Left lung (tissue), 10 donors: ENCODE measurements around the gene HTRA2. TPM values are rescaled to one million over a fixed set of nuclear protein-coding genes. Genes with fewer than 3 reads are reported as not detected.
A peak's percentile ranks its signal among the peaks of the same experiment; 100 is the strongest.

Experiments
- ATAC-seq: fragments of 200-7000 bp; cut with Tn5 transposase; one replicate; pipeline ENCODE4 v1.9.1; 2020; ENCODE audit warnings: moderate library complexity
- DNase-seq, 4 donors: peaks; one replicate each; pipeline ENCODE4 v3.0.0-alpha.2; 2013 to 2020
- H3K27ac ChIP-seq, 2 donors: fragments of 200-600 bp; sonication (generic) in 1 of 2; one replicate each; pipeline versions ENCODE4 v1.5.0 to v1.8.0; 2020 to 2021
- H3K27me3 ChIP-seq, 2 donors: fragments of 200-600 bp; sonication (generic) in 1 of 2; one replicate each; pipeline versions ENCODE4 v1.5.0 to v1.8.0; 2020 to 2021
- H3K36me3 ChIP-seq, 2 donors: fragments of 200-600 bp; sonication (generic) in 1 of 2; one replicate each; pipeline versions ENCODE4 v1.5.0 to v1.8.0; 2020 to 2021
- H3K4me1 ChIP-seq, 2 donors: fragments of 200-600 bp; one replicate each; pipeline ENCODE4 v1.8.0; 2021
- H3K4me3 ChIP-seq, 2 donors: fragments of 200-600 bp; sonication (generic) in 1 of 2; one replicate each; pipeline versions ENCODE4 v1.5.0 to v1.8.0; 2020 to 2021; ENCODE audit warnings: mild to moderate bottlenecking in 1 of 2
- H3K9me3 ChIP-seq, 2 donors: fragments of 200-600 bp; sonication (generic) in 1 of 2; one replicate each; pipeline versions ENCODE4 v1.5.0 to v1.8.0; 2020 to 2021
- intact Hi-C, 2 donors: fragments of 100-400 bp; cut with DNase I; formaldehyde crosslinking; loops; one replicate each; pipeline versions ENCODE4 v1.11.2 to v1.14.2; 2022
- polyA plus RNA-seq, 6 donors: library from polyadenylated mRNA; unstranded; fragments of 120-200 nt; gene quantifications; one replicate each; pipeline ENCODE4 v1.2.1, GENCODE V29; 2013; ENCODE audit not compliant: insufficient read length in 6 of 6
- total RNA-seq, 2 donors: library from RNA; stranded (reverse); fragmentation: NEBNext Ultra II Directional; extraction: Animal tissue kit (Norgen Biotek cat#: 25700); gene quantifications; one replicate each; pipeline ENCODE4 v1.2.1, GENCODE V29; 2021
- TF ChIP-seq, protein P1 (sequence below), 2 donors: fragments of 200-600 bp; sonication (generic) in 1 of 2; IDR thresholded peaks; one replicate each; pipeline versions ENCODE4 v1.5.0 to v1.8.0; 2021; ENCODE audit warnings: antibody characterized with exemption in 2 of 2
- donor health status: DM: no; HTN: yes; CAD: no.
- donor health status: DM: no; HTN: no; CAD: no.

HTRA2 gene
- total and polyA plus RNA-seq, 8 donors: 29.4 to 36.6 (median 33.9) TPM

DNA sequence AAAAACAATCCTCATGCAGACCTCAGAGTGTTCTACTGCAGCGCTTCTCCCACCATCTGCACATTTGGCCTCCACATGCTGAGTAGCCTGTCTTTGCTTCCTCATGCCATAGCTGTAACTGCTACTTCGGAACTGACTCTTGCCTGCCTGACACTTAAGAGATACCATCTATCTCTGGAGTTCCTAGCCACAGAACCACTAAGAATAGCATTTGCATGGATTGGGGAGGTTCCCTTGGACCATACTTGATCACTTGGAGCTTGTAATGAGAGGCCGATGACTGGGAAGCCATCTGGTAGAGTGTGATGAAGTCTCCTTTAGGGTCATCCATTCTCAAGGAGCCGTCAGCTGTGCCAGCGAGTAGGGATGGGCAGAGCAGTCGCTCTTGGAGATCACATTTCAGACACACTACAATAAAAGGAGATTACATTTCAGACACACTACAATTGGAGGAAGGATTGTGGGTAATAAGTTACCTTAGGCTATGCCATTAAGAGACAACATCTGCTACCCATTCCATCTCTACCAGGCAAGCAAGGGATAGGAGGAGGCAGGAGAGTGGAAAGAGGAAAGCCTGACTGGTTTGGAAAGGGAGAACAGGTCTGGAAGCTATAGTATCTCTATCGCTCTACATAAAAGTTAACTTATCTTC lies 46.6 kb downstream of the HTRA2 start:
- DNase-seq (no peak), ATAC-seq (peak; percentile 8)
- H3K36me3 ChIP-seq: no peaks in the 10 kb centered on the region
- peak overlapping the region; percentile 50 to 89 for H3K27ac ChIP-seq
- intact Hi-C loops: no loop called here
- H3K4me3 ChIP-seq: no peak overlapping the region
- H3K27me3 ChIP-seq: no peaks in the 10 kb centered on the region
- no peaks in the 10 kb centered on the region for H3K9me3 ChIP-seq
- TF ChIP-seq, protein P1, sequence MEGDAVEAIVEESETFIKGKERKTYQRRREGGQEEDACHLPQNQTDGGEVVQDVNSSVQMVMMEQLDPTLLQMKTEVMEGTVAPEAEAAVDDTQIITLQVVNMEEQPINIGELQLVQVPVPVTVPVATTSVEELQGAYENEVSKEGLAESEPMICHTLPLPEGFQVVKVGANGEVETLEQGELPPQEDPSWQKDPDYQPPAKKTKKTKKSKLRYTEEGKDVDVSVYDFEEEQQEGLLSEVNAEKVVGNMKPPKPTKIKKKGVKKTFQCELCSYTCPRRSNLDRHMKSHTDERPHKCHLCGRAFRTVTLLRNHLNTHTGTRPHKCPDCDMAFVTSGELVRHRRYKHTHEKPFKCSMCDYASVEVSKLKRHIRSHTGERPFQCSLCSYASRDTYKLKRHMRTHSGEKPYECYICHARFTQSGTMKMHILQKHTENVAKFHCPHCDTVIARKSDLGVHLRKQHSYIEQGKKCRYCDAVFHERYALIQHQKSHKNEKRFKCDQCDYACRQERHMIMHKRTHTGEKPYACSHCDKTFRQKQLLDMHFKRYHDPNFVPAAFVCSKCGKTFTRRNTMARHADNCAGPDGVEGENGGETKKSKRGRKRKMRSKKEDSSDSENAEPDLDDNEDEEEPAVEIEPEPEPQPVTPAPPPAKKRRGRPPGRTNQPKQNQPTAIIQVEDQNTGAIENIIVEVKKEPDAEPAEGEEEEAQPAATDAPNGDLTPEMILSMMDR (IDR thresholded peaks at IDR 0.05): no peak
- H3K4me1 ChIP-seq: peaks cover 6 to 50% of the 10 kb centered on the region in 2 donors

DNA sequence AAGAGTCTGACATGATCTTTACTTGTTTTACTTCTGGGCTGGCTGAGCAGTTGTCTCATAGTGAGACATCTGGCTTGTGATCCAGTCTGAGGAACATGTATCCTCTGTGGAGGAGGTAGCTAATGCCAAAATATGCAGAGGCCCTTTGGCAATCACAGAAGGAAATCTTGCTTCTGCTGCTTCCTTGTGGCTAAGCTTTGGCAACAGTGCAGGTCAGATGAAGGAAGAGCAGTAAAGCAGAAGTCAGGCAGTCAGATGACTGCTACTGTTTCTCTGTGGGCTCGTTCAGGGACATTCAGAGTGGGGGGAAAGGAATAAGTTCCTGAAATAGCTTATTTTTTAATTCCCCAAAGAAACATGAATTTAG lies 47.1 kb downstream of the HTRA2 start:
- no peaks in the 10 kb centered on the region for H3K9me3 ChIP-seq
- DNase-seq (peak in 1 of 4 donors; percentile 51), ATAC-seq (peak; percentile 79)
- TF ChIP-seq, protein P1 (IDR thresholded peaks at IDR 0.05): no peak
- H3K27me3 ChIP-seq: no peaks in the 10 kb centered on the region
- no peaks in the 10 kb centered on the region for H3K36me3 ChIP-seq
- H3K27ac ChIP-seq: peak overlapping the region; percentile 50 to 89
- peaks cover 6 to 50% of the 10 kb centered on the region in 2 donors for H3K4me1 ChIP-seq
- intact Hi-C loops: no loop called here
- H3K4me3 ChIP-seq: no peak overlapping the region

DNA sequence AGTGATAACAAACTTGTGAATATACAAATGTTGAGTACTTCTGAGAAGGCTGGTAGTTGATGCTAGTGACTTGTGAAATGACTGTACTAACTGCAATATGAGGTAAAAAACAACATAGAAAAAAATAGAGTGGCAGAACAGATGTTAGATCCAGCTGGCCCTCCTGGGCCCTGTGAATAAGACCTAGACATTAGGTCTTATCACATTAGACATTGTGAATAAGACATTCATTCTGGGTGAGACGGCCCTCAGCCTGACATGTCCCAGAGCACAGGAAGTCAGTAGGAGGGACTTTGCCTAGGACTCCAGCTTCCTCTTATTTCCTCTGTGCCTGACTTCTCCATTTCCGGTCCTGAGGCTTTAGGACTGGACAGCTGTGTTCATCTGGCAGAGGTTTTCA lies 47.7 kb downstream of the HTRA2 start:
- peak in 1 of 4 donors; percentile 3 for DNase-seq
- ATAC-seq: peak; percentile 68
- H3K27ac ChIP-seq: peak overlapping the region; percentile 50 to 89
- no peaks in the 10 kb centered on the region for H3K9me3 ChIP-seq
- TF ChIP-seq, protein P1 (IDR thresholded peaks at IDR 0.05): no peak
- peaks cover 6 to 50% of the 10 kb centered on the region in 2 donors for H3K4me1 ChIP-seq
- H3K4me3 ChIP-seq: no peak overlapping the region
- H3K36me3 ChIP-seq: no peaks in the 10 kb centered on the region
- H3K27me3 ChIP-seq: no peaks in the 10 kb centered on the region
- intact Hi-C loops: no loop called here

DNA sequence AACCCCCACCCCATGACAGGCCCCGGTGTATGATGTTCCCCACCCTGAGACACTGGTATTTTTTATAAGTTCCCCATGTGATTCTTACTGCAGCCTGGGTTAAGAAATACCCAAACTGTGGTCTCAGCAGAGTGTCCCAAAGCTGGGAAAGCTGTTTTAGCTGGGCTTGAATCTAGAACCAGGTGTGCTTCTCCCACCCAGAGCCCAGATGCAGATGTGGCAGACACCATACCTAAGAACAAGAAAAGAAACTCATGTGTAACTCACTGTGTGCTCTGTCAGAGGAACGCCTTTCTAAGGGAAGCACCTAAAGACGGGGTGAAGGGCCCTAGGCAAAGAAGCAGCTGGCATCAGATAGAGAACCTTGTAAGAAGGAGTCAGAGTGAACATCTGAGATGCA lies 48.7 kb downstream of the HTRA2 start:
- intact Hi-C loops: no loop called here
- peaks cover 6 to 46% of the 10 kb centered on the region in 2 donors for H3K4me1 ChIP-seq
- DNase-seq: no peak
- ATAC-seq: no peak
- H3K36me3 ChIP-seq: no peaks in the 10 kb centered on the region
- no peaks in the 10 kb centered on the region for H3K9me3 ChIP-seq
- TF ChIP-seq, protein P1 (IDR thresholded peaks at IDR 0.05): no peak
- H3K27ac ChIP-seq: peak overlapping the region in 1 of 2 donors; percentile 89
- H3K4me3 ChIP-seq: no peak overlapping the region
- H3K27me3 ChIP-seq: no peaks in the 10 kb centered on the region

DNA sequence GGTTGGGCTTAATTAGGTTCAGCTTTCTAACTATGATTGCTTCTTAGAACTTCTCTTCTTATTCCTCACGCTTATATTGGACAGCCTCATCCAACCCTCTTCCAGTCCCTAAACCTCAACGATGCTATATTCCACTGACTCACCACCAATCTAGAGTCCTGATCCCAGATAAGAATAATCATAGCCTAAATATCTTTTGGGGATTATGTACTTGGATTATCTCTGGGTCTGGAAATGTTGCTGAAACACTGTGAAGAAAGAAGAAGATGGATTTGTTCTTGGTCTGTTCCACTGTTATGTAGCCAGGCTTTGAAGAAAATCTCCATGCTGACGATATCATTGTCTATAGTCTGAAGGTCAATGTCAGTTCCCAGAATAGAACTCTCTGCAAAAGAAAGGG lies 51.7 kb downstream of the HTRA2 start:
- peaks cover 6 to 43% of the 10 kb centered on the region in 2 donors for H3K4me1 ChIP-seq
- DNase-seq: no peak
- no peaks in the 10 kb centered on the region for H3K9me3 ChIP-seq
- no peak overlapping the region for H3K27ac ChIP-seq
- H3K36me3 ChIP-seq: no peaks in the 10 kb centered on the region
- ATAC-seq: no peak
- H3K4me3 ChIP-seq: no peak overlapping the region
- intact Hi-C loops: no loop called here
- no peaks in the 10 kb centered on the region for H3K27me3 ChIP-seq
- TF ChIP-seq, protein P1 (IDR thresholded peaks at IDR 0.05): no peak
